Epithelial cell of prostate (primary cell): ENCODE data around the gene RAB1B.

ENCODE experiments used
- DNase-seq: peaks from one replicate; pipeline ENCODE4 v3.0.0-alpha.2; 2011; ENCODE audit warnings: low read depth, low spot score
- H3K27ac ChIP-seq: fragments of 450-650 bp; 2 replicates; pipeline ENCODE4 v1.5.1; 2017; ENCODE audit warnings: mild to moderate bottlenecking

RAB1B gene

GRCh38 chr11:66268244-66268951, at the start of gene RAB1B:
RAB1B (plus strand) TSS chr11:66268639; CDS start chr11:66268680, 41 bp downstream.
- H3K27ac ChIP-seq = peak within 1 kb of the TSS; percentile 75
- peak; percentile 93 for DNase-seq

DNA sequence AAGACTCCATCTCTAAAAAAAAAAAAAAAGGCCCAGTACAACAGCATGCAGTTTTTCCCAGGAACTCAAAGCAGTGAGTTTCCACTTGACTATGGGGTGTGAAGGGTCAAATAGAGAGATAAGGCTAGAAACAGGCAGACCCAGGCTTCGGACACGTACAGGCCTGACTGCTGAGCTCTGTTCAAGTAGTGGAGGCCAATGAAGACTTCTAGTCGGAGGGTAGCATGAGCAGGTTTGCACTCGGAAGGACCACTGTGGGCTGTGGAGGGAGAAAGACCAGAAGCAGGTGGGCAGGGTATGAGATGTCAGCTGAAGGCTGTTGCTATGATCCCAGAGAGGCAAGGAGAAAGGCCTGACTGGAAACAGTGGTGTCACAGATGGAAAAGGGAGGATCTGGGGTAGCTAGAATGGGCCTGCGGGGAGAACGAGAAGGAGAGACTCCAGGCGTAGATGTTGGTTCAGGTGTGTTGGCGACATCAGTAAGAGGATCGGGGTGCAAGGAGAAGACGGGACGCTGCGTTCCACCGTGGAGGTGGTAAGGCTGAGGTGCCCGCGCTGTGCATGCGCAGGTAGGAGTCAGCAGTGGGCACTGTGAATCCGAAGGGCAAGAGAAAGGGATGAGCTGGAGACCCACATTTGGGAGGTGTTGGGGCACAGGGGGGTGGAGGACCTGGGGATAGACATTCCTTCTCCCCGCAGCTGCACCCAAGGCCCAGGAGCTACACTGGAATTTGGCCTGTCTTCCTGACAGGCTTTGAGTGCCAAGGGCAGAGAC, 49.4 kb upstream of the RAB1B start:
- DNase-seq = no peak
- H3K27ac ChIP-seq = no peak overlapping the region

GRCh38 chr11:66219846-66220565, 48.4 kb upstream of the RAB1B start:
- no peak overlapping the region for H3K27ac ChIP-seq
- DNase-seq = no peak

GRCh38 chr11:66220566-66220935, 47.9 kb upstream of the RAB1B start:
- no peak overlapping the region for H3K27ac ChIP-seq
- no peak for DNase-seq

DNA sequence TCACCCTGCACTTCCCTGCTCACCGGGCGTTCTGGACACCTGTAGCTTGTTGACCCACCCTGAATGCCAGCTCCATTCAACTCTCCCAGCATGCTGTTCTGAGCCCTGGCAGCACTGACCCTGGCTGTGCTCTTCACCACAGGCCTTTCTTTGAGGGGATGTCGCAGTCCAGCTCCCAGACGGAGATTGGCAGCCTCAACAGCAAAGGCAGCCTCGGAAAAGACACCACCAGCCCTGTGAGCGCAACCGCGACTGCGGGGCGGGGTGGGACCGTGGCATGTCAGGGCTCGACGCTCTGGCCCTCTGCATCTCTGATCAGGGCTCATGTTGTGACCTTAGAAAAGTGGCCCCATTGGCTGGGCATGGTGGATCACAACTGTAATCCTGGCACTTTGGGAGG, 47.4 kb upstream of the RAB1B start:
- DNase-seq = no peak
- no peak overlapping the region for H3K27ac ChIP-seq

GRCh38 chr11:66221726-66222236, 46.7 kb upstream of the RAB1B start:
- no peak overlapping the region for H3K27ac ChIP-seq
- no peak for DNase-seq

- peak; percentile 61 for DNase-seq
- H3K27ac ChIP-seq = no peak overlapping the region
These were observed 45.9 kb upstream of the RAB1B start for GRCh38 chr11:66222358-66223149.

DNA sequence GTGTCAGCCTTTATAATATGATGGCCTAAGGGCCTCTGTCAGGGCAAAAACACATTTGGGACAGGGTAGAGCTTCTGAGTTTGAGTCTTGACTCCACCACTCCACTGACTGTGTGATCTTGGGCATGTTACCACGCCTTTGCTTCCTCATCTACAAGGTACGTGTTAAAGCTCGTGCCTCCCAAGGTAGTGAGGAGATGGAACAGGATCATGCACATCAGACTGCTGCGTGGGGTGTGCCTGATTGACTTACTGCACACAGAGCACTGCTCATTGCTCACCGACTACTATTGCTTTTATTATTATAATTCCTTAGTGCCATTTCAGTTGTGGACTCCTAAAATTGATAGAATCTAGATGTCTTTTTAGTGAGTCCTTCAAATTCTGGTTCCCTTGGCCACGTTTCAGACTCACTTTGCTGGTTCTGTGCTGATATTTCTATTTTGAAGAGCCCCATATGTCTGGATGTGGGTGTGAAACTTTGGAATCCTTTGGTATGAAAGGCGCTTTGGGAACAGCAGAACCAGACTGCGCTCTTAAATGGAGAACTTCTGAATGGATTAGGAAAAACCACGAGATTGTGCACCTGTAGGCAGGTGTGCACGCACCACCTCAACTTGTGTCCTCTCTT, 44.1 kb upstream of the RAB1B start:
- H3K27ac ChIP-seq = no peak overlapping the region
- DNase-seq = no peak

GRCh38 chr11:66225066-66225465, 43.4 kb upstream of the RAB1B start:
- no peak overlapping the region for H3K27ac ChIP-seq
- no peak for DNase-seq

GRCh38 chr11:66226101-66226500, 42.3 kb upstream of the RAB1B start:
- DNase-seq = no peak
- H3K27ac ChIP-seq = no peak overlapping the region

GRCh38 chr11:66227700-66228099, 40.7 kb upstream of the RAB1B start:
- DNase-seq = no peak
- H3K27ac ChIP-seq = no peak overlapping the region

GRCh38 chr11:66228521-66228920, 39.9 kb upstream of the RAB1B start:
- H3K27ac ChIP-seq = no peak overlapping the region
- no peak for DNase-seq

DNA sequence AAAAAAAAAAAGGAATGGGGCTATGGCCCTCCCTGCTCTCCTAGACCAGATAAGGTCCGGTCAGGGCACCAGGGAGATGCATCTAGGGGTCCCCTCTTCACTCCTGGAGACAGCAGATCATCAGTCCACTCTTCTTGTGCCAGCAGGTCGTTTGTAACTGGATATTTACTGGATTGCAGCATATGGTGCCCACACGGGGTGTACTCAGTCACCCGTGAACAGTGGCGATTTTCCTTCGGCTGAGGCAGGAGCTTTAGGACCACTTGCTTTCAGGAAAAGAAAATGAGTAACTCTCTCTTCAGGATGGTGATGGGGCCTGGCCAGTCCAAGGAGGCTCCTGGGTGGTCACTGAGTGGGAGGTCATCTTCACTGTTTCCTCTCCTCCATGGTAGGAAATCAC, 38.3 kb upstream of the RAB1B start:
- DNase-seq = no peak
- no peak overlapping the region for H3K27ac ChIP-seq

DNA sequence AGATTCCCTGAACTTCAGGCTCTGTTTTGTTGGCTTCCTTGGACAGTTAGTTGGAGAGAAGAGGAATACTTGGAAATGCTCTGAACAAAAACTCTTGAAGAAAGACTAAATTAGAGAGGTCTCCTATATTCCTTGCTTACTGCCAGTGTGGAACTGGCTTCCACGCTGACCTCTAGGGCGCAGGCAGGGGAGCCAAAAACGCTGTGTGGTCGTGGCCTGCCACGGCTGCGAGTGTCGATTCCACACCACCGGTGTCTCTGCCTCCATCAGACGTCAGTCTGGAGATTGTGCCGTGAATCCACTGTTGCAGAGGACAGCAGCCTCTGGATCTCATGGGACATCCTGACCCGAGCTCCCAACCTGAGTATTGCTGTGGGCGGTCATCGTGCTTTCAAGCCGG, 37.5 kb upstream of the RAB1B start:
- no peak for DNase-seq
- no peak overlapping the region for H3K27ac ChIP-seq

DNA sequence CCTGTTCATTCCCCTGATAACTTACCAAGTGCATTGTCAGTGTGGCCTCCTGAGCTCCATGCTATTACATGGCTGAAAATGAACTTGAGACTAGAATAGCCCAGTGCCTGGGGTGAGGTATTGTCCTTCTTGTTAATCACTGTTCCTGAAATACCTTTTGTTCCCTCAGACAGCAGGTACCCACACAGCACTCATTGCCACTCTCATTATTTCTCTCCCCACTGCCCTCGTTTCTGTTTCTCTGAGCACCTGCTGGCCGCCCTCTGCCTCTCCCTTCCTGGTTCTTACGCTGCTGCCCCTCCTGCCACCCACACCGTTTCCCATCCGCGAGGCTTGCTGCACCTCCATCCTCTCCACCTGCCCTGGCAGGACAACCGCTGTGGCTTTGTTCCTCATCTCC, 36.9 kb upstream of the RAB1B start:
- DNase-seq = no peak

DNA sequence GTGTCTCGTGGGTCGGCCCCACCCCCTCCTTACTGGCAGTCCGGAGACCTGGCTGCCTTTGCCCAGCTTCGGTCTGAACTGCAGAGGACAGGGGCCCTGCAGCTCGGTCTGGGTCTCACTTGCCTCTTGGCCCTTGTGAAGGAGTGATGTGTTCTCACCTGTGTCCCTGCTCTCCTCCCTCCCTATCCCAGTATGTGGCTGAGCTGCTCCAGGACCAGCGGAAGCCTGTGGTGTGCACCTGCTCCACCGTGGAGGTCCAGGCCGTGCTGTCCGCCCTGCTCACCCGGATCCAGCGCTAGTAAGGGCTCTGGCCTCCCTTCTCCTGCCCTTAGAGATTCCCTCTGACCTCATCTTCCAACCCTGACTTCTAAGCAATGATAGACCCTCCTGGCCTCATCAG, 35.7 kb upstream of the RAB1B start:
- no peak for DNase-seq
- H3K27ac ChIP-seq = no peak overlapping the region

More for the DNA sequence above, 36.9 kb upstream of the RAB1B start:
- H3K27ac ChIP-seq = no peak overlapping the region

- no peak for DNase-seq
- H3K27ac ChIP-seq = no peak overlapping the region
These were observed 35.1 kb upstream of the RAB1B start for GRCh38 chr11:66233301-66233700.

- H3K27ac ChIP-seq = no peak overlapping the region
- DNase-seq = no peak
These were observed 33.3 kb upstream of the RAB1B start for GRCh38 chr11:66235141-66235540.

- no peak for DNase-seq
- no peak overlapping the region for H3K27ac ChIP-seq
These were observed 30.6 kb upstream of the RAB1B start for GRCh38 chr11:66237867-66238266.
